Lower leg skin (tissue), 4 donors: ENCODE measurements around the gene STAT3. TPM values are rescaled to one million over a fixed set of nuclear protein-coding genes. Genes with fewer than 3 reads are reported as not detected.

Source experiments
- DNase-seq, 2 donors: peaks; one replicate each; pipeline ENCODE4 v3.0.0-alpha.2; 2019; ENCODE audit warnings: low spot score in 2 of 2
- H3K4me3 ChIP-seq: fragments of 200-600 bp; sonication (generic); 2 replicates; pipeline ENCODE4 v1.5.1; 2017; ENCODE audit warnings: mild to moderate bottlenecking, low read depth; ENCODE audit not compliant: poor library complexity, severe bottlenecking
- POLR2A ChIP-seq, 2 donors: fragments of 450-650 bp; IDR thresholded peaks; one replicate each; pipeline ENCODE4 v1.6.1; 2016 to 2017; ENCODE audit warnings: antibody characterized with exemption in 2 of 2, mild to moderate bottlenecking in 1 of 2, moderate library complexity in 1 of 2
- WGBS, 2 donors: methylation state at CpG; one replicate each; pipeline ENCODE4 v1.1.5; 2018; 5-methylcytosine and 5-hydroxymethylcytosine counted together
- intact Hi-C: fragments of 100-400 bp; cut with DNase I; formaldehyde crosslinking; loops from one replicate; pipeline ENCODE4 v1.15.0; 2023; ENCODE audit warnings: low total_unique reads
- total RNA-seq, 4 donors: library from RNA; depleted of rRNA; stranded (reverse); fragments of >200 nt; gene quantifications; one replicate each; pipeline ENCODE4 v1.1.0, GENCODE V29; 2016
- TF ChIP-seq, protein P1 (sequence below), 3 donors: fragments of 450-650 bp; IDR thresholded peaks; one replicate each; pipeline ENCODE4 v1.5.1; 2016; ENCODE audit warnings: antibody characterized with exemption in 3 of 3, mild to moderate bottlenecking in 3 of 3, moderate library complexity in 2 of 3

STAT3 gene
- total RNA-seq, 4 donors from 2014 or later, result 109 to 149 (median 124) TPM

DNA sequence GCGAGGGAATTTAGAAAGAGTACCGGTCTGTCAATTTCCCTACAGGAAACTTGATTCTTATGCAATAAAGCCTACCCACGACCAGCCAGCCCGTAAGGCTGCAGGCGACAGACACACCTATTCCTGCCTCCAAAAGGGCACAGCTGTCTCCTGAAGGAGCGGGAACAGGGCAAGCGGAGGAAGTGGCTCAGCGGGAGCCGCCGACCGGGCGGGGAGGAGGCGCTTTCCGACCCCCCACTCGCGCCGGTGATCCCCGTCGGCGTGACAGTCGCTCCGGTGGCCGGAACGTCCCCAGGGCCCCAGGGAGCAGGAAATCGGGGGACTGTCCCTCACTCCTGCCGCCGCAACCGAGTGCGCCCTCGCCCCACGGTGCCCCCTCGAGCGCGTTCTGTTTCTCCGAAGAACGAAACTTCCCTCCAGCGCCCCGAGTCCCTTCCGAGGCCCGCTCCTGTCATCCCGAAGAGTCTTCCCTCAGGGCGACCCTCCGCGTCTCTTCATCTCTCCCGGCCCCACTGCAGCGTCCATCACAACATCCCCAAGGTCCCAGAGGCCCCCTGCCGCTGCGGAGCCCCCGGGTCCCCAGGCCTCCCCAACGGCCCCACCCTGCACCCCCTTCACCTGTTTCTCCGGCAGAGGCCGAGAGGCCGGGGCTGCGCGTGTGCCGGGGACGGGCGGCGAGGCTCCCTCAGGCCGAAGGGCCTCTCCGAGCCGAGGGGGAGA is 421 bp downstream of the STAT3 start:
- TF ChIP-seq, protein P1, sequence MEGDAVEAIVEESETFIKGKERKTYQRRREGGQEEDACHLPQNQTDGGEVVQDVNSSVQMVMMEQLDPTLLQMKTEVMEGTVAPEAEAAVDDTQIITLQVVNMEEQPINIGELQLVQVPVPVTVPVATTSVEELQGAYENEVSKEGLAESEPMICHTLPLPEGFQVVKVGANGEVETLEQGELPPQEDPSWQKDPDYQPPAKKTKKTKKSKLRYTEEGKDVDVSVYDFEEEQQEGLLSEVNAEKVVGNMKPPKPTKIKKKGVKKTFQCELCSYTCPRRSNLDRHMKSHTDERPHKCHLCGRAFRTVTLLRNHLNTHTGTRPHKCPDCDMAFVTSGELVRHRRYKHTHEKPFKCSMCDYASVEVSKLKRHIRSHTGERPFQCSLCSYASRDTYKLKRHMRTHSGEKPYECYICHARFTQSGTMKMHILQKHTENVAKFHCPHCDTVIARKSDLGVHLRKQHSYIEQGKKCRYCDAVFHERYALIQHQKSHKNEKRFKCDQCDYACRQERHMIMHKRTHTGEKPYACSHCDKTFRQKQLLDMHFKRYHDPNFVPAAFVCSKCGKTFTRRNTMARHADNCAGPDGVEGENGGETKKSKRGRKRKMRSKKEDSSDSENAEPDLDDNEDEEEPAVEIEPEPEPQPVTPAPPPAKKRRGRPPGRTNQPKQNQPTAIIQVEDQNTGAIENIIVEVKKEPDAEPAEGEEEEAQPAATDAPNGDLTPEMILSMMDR (IDR thresholded peaks at IDR 0.05), result no peak
- WGBS, 2 donors, result 0% methylated on average over 47 to 56 of the region's 62 CpGs
- intact Hi-C loops, result no loop called here
- H3K4me3 ChIP-seq, result peak overlapping the region; percentile 93
- peak; percentile 58 to 91 for DNase-seq

GRCh38 chr17:42386777-42387657 is 1.2 kb downstream of the STAT3 start:
- TF ChIP-seq, protein P1 (IDR thresholded peaks at IDR 0.05), result no peak
- no peak for TF ChIP-seq POLR2A (IDR thresholded peaks at IDR 0.05)
- H3K4me3 ChIP-seq, result peak overlapping the region; percentile 93
- DNase-seq, result no peak
- intact Hi-C loops, result no loop called here
- 1% methylated on average over 8 of the region's 8 CpGs for WGBS, 2 donors

- 79 to 86% methylated on average over 3 of the region's 3 CpGs for WGBS, 2 donors
- H3K4me3 ChIP-seq, result no peak overlapping the region
- intact Hi-C loops, result no loop called here
- DNase-seq, result no peak
- TF ChIP-seq POLR2A (IDR thresholded peaks at IDR 0.05), result no peak
- TF ChIP-seq, protein P1 (IDR thresholded peaks at IDR 0.05), result no peak
Measured at GRCh38 chr17:42381898-42382297, 6.3 kb downstream of the STAT3 start.

GRCh38 chr17:42380935-42381334 is 7.3 kb downstream of the STAT3 start:
- intact Hi-C loops, result no loop called here
- TF ChIP-seq, protein P1 (IDR thresholded peaks at IDR 0.05), result no peak
- no peak for TF ChIP-seq POLR2A (IDR thresholded peaks at IDR 0.05)
- no peak for DNase-seq
- no peak overlapping the region for H3K4me3 ChIP-seq
- WGBS, 2 donors, result 83 to 90% methylated on average over 3 of the region's 3 CpGs

- DNase-seq, result peak in 1 of 2 donors; percentile 45
- intact Hi-C loops, result loop anchor here (5.0 kb wide), 1 partner anchor 953 kb away; no protein-coding TSS in a partner anchor
- TF ChIP-seq, protein P1 (IDR thresholded peaks at IDR 0.05), result no peak
- TF ChIP-seq POLR2A (IDR thresholded peaks at IDR 0.05), result no peak
- no peak overlapping the region for H3K4me3 ChIP-seq
- WGBS, 2 donors, result 4 to 12% methylated on average over 6 of the region's 6 CpGs
Measured at GRCh38 chr17:42378959-42379594, 9.2 kb downstream of the STAT3 start.
